HepG2 (cell line): ENCODE results near the gene BABAM2. TPM values are rescaled to one million over a fixed set of nuclear protein-coding genes. Genes with fewer than 3 reads are reported as not detected.

Source experiments
- ATAC-seq: fragments of 200-7000 bp; cut with Tn5 transposase; 3 replicates; pipeline ENCODE4 v1.9.1; 2020; ENCODE audit warnings: mild to moderate bottlenecking, moderate library complexity
- BruUV-seq: library from RNA; stranded (reverse); fragments of 400-500 nt; replicated peaks from 2 replicates; lab custom pipeline; 2021; lab: Mats Ljungman, UMichigan
- CTCF ChIA-PET: fragments of 300-600 bp; formaldehyde crosslinking; extraction: SDS; loops from one replicate; lab custom pipeline; 2021; ENCODE audit warnings: low total read pairs, inconsistent platforms, low intra/inter-chr PET ratio; lab: Yijun Ruan, JAX
- POLR2A ChIA-PET: fragments of 350-600 bp; sonication (Branson Sonifier 250); formaldehyde crosslinking; loops from one replicate; lab custom pipeline; 2020; ENCODE audit warnings: antibody characterized with exemption, inconsistent platforms; lab: Yijun Ruan, JAX
- DNase-seq: peaks from one replicate; pipeline ENCODE4 v3.0.0-alpha.2; 2015; ENCODE audit warnings: low spot score
- FAIRE-seq: peaks from 3 replicates; lab custom pipeline; 2011; peaks lifted over from hg19 to GRCh38; lab: Jason Lieb, UNC
- H2AFZ ChIP-seq: one replicate; pipeline ENCODE4 v1.6.1; 2011; ENCODE audit warnings: low read length, inconsistent platforms
- H3K27ac ChIP-seq: fragments of 300-600 bp; 3 replicates; pipeline ENCODE4 v1.8.0; 2011; ENCODE audit warnings: mixed run types, mild to moderate bottlenecking, mixed read lengths, low read length, inconsistent platforms; ENCODE audit not compliant: insufficient read depth; ENCODE audit errors: extremely low read length
- H3K27me3 ChIP-seq, 2 experiments: fragments of 200-600 bp in 1 of 2; 2 replicates in 1 of 2; 3 replicates in 1 of 2; pipeline versions ENCODE4 v1.6.0 to v1.8.0; 2011; ENCODE audit warnings: low read length in 2 of 2, mild to moderate bottlenecking in 2 of 2, moderate library complexity in 2 of 2, inconsistent platforms in 1 of 2; ENCODE audit not compliant: insufficient read depth in 2 of 2, control insufficient read depth in 1 of 2
- H3K36me3 ChIP-seq, 2 experiments: fragments of 200-600 bp in 1 of 2; replicated peaks in 1 of 2; 2 replicates in 1 of 2; 3 replicates in 1 of 2; pipeline versions ENCODE4 v1.5.1 to v1.8.0; 2011; ENCODE audit warnings: low read length in 2 of 2, inconsistent platforms in 1 of 2; ENCODE audit not compliant: insufficient read depth in 2 of 2, control insufficient read depth in 1 of 2
- H3K4me1 ChIP-seq: 2 replicates; pipeline ENCODE4 v1.5.1; 2012; ENCODE audit warnings: low read length, inconsistent platforms; ENCODE audit not compliant: insufficient read depth
- H3K4me2 ChIP-seq: 2 replicates; pipeline ENCODE4 v1.6.0; 2011; ENCODE audit warnings: low read depth, low read length, inconsistent platforms
- H3K4me3 ChIP-seq, 3 experiments: fragments of 200-600 bp in 1 of 3; sonication (generic), shearing (Covaris generic) in 1 of 3; replicated peaks in 1 of 3; 2 replicates each; pipeline ENCODE4 v1.5.1; 2011 to 2016; ENCODE audit warnings: low read length in 3 of 3, inconsistent platforms in 2 of 3, low read depth in 2 of 3, mild to moderate bottlenecking in 2 of 3, control low read depth in 1 of 3, mixed read lengths in 1 of 3; ENCODE audit not compliant: insufficient read depth in 1 of 3
- H3K79me2 ChIP-seq: one replicate; pipeline ENCODE4 v1.6.1; 2011; ENCODE audit warnings: low read length, inconsistent platforms; ENCODE audit not compliant: insufficient read depth
- H3K9ac ChIP-seq: 2 replicates; pipeline ENCODE4 v1.6.0; 2011; ENCODE audit warnings: mild to moderate bottlenecking, low read depth, low read length, inconsistent platforms; ENCODE audit not compliant: insufficient read depth
- H3K9me3 ChIP-seq: 2 replicates; pipeline ENCODE4 v1.5.1; 2012; ENCODE audit warnings: mild to moderate bottlenecking, low read length
- H4K20me1 ChIP-seq: 2 replicates; pipeline ENCODE4 v1.6.0; 2011; ENCODE audit warnings: inconsistent platforms, mild to moderate bottlenecking, low read length, moderate library complexity; ENCODE audit not compliant: insufficient read depth
- ARID2 ChIP-seq: sonication (generic); formaldehyde crosslinking; IDR thresholded peaks from 2 replicates; pipeline ENCODE4 v1.8.1; 2022; ENCODE audit warnings: mild to moderate bottlenecking, missing genetic modification reagents, borderline replicate concordance
- CEBPB ChIP-seq: IDR thresholded peaks from 2 replicates; pipeline ENCODE4 v1.6.1; 2011; ENCODE audit warnings: low read depth, low read length, improper control_type of control experiment, borderline replicate concordance
- ELF4 ChIP-seq: sonication (generic); formaldehyde crosslinking; IDR thresholded peaks from 2 replicates; pipeline ENCODE4 v1.5.0; 2020; ENCODE audit warnings: missing genetic modification reagents, mild to moderate bottlenecking, moderate library complexity, borderline replicate concordance
- KAT8 ChIP-seq: IDR thresholded peaks from 2 replicates; pipeline ENCODE4 v1.6.1; 2016; ENCODE audit warnings: missing genetic modification reagents, missing compliant biosample characterization
- KDM5B ChIP-seq: sonication (generic); formaldehyde crosslinking; IDR thresholded peaks from 2 replicates; pipeline ENCODE4 v1.4.0; 2020; ENCODE audit warnings: missing genetic modification reagents, mild to moderate bottlenecking, borderline replicate concordance
- SALL1 ChIP-seq: sonication (generic); formaldehyde crosslinking; IDR thresholded peaks from 2 replicates; pipeline ENCODE4 v1.8.0; 2022; ENCODE audit warnings: mild to moderate bottlenecking, missing genetic modification reagents
- ZBTB42 ChIP-seq: sonication (generic); formaldehyde crosslinking; IDR thresholded peaks from 2 replicates; pipeline ENCODE4 v1.5.0; 2020; ENCODE audit warnings: mild to moderate bottlenecking, missing genetic modification reagents
- ZFYVE20 ChIP-seq: sonication (generic); formaldehyde crosslinking; IDR thresholded peaks from 2 replicates; pipeline ENCODE4 v1.8.0; 2023; ENCODE audit warnings: low read depth, mild to moderate bottlenecking, moderate library complexity, missing genetic modification reagents, borderline replicate concordance
- ZNF274 ChIP-seq: sonication (generic); formaldehyde crosslinking; IDR thresholded peaks from 2 replicates; pipeline ENCODE4 v1.5.1; 2020; ENCODE audit warnings: mild to moderate bottlenecking, missing genetic modification reagents
- ZNF687 ChIP-seq: sonication (generic); formaldehyde crosslinking; IDR thresholded peaks from 2 replicates; pipeline ENCODE4 v1.5.1; 2020; ENCODE audit warnings: mild to moderate bottlenecking, missing genetic modification reagents, moderate library complexity
- ZNF883 ChIP-seq: sonication (generic); formaldehyde crosslinking; IDR thresholded peaks from 2 replicates; pipeline ENCODE4 v1.5.1; 2020; ENCODE audit warnings: mild to moderate bottlenecking, missing genetic modification reagents; ENCODE audit errors: not compliant biosample characterization
- WGBS: methylation state at CpG from one replicate; pipeline ENCODE4 v1.1.6; 2017; ENCODE audit warnings: low lambda C conversion rate; 5-methylcytosine and 5-hydroxymethylcytosine counted together
- in situ Hi-C: cut with HindIII; loops from 2 replicates; pipeline ENCODE4 v1.10.0; 2017; ENCODE audit warnings: low pct_unique_long_range_greater_than_20kb; ENCODE audit not compliant: extremely low pct_ligation_motif_present
- intact Hi-C: fragments of 100-400 bp; cut with micrococcal nuclease; formaldehyde crosslinking; loops from one replicate; pipeline ENCODE4 v1.10.0; 2022; ENCODE audit not compliant: unreplicated experiment
- polyA plus RNA-seq, 8 experiments: library from polyadenylated mRNA; depleted of rRNA in 3 of 8; stranded (reverse) in 7 of 8; unstranded in 1 of 8; fragments of >200 nt; fragmentation: Illumina TruSeq in 4 of 8; extraction: Trizol in 4 of 8; gene quantifications; 2 replicates each; pipeline versions ENCODE4 v1.2.1 to v1.2.3, GENCODE V29; 2011 to 2016; ENCODE audit warnings: low read depth in 4 of 8, missing spikeins in 1 of 8, mixed read lengths in 1 of 8; ENCODE audit not compliant: insufficient read depth in 1 of 8
- total RNA-seq, 5 experiments: library from RNA; depleted of rRNA; stranded (reverse); fragments of >200 nt; fragmentation: Illumina TruSeq; extraction: Trizol; gene quantifications; 2 replicates each; pipeline ENCODE4 v1.2.3, GENCODE V29; 2016; ENCODE audit warnings: low read depth in 1 of 5

The BABAM2 gene
- total and polyA plus RNA-seq, 2 of the 13 experiments (the other 11 are each of a cell fraction or from before 2014, with no cell fraction given): 24.9 to 28.0 TPM

GRCh38 chr2:28377195-28377816 lies 486.8 kb downstream of the BABAM2 start:
- ATAC-seq (peak; percentile 7; the same call in 1 of the 3 replicates), FAIRE-seq (no peak), DNase-seq (no peak)
- no peaks in the 10 kb centered on the region for H4K20me1 ChIP-seq
- POLR2A ChIA-PET: interaction anchor here (2.3 kb wide), 2 partner anchors 13 to 14 kb away, joined by 10 to 11 read pairs; no protein-coding TSS in a partner anchor
- in situ Hi-C loops: no loop called here
- no TSS peak for BruUV-seq
- no peak overlapping the region for H3K9ac ChIP-seq
- H3K27me3 ChIP-seq: peaks cover 5 to 63% of the 10 kb centered on the region in 2 experiments; a peak in 4 of 5 replicates
- H3K9me3 ChIP-seq: no peaks in the 10 kb centered on the region
- intact Hi-C loops: no loop called here
- TF ChIP-seq ZBTB42 (CRISPR knock-in tag) (0 out of 2 replicates have a peak, but pooled peaks have one; percentile 49), ZFYVE20 (CRISPR knock-in tag) (0 out of 2 replicates have a peak, but pooled peaks have one; percentile 49), KAT8 (no peak)
- no peak overlapping the region for H3K27ac ChIP-seq
- CTCF ChIA-PET: no interaction called here
- H3K4me2 ChIP-seq: peak overlapping the region; percentile 60
- no peaks in the 10 kb centered on the region for H3K36me3 ChIP-seq
- H2AFZ ChIP-seq: peak overlapping the region; percentile 13
- WGBS: 43% methylated on average over 12 of the region's 19 CpGs
- H3K79me2 ChIP-seq: no peaks in the 10 kb centered on the region
- H3K4me3 ChIP-seq: peak overlapping the region in 1 of 3 experiments; percentile 43; a peak in 2 of 6 replicates
- H3K4me1 ChIP-seq: peaks cover 32% of the 10 kb centered on the region

DNA sequence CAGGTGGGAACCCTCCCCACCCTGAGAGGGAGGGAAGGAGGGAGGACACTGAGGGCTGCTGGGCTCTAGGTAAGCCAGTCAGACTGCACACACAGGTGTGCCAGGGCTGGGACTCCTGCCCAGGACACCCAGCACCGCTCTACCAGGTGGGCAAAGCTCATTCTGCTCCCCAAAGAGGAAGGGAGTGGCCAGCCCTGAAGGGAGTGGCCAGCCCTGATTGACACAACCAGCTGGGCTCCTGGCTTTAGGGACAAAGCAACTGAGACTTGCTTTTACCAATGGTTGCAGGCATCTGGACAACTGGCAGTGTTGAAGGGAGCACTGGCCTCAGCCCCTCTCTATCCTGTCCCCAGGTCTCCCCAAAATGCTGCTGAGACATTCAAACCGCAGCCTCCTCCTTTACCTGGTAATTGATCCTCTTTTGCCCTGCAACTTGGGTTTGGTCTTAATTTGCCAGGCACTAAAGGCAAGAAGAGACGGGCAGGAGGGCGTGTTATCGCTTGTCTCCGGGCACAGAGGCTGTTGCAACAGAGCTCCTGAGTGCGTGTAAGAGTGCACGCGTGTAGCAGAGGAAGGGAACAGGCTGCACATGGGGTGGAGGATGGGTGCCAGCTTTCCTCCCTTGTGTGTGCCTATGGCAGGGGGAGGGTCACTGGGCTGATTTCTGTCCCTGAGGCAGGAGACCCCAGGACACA lies 487.6 kb downstream of the BABAM2 start:
- no peak overlapping the region for H3K9ac ChIP-seq
- H3K4me2 ChIP-seq: peak overlapping the region; percentile 60
- CTCF ChIA-PET: no interaction called here
- TF ChIP-seq CEBPB (peak; percentile 38; the same call in 1 of the 2 replicates), ARID2 (CRISPR knock-in tag) (no peak), ZNF274 (CRISPR knock-in tag) (0 out of 2 replicates have a peak, but pooled peaks have one; percentile 18), ZNF883 (CRISPR knock-in tag) (no peak), ELF4 (CRISPR knock-in tag) (no peak), ZNF687 (peak; percentile 35), KDM5B (CRISPR knock-in tag) (peak; percentile 18; the same call in 1 of the 2 replicates), SALL1 (0 out of 2 replicates have a peak, but pooled peaks have one; percentile 8)

More for the DNA sequence above, 487.6 kb downstream of the BABAM2 start:
- no TSS peak for BruUV-seq
- Histone ChIP-seq H3K36me3 (no peaks in the 10 kb centered on the region), H3K4me1 (peaks cover 39% of the 10 kb centered on the region), H3K79me2 (no peaks in the 10 kb centered on the region), H3K27ac (no peak overlapping the region), H3K27me3 (peaks cover 5 to 70% of the 10 kb centered on the region in 2 experiments; a peak in 4 of 5 replicates), H2AFZ (peak overlapping the region; percentile 13), H3K4me3 (peak overlapping the region in 1 of 3 experiments; percentile 43; a peak in 2 of 6 replicates), H3K9me3 (no peaks in the 10 kb centered on the region), H4K20me1 (no peaks in the 10 kb centered on the region)
- no peak for DNase-seq
- no peak for FAIRE-seq
- in situ Hi-C loops (no loop called here), intact Hi-C loops (no loop called here)
- peak; percentile 21 for ATAC-seq
- 35% methylated on average over 9 of the region's 9 CpGs for WGBS
- POLR2A ChIA-PET: interaction anchor here (0.6 to 2.3 kb wide), 3 partner anchors 12 to 1069 kb away, joined by 3 to 11 read pairs (median 5); partner anchors contain the start of gene FOSL2
